ENCODE results near the gene MRFAP1L1.

DNA sequence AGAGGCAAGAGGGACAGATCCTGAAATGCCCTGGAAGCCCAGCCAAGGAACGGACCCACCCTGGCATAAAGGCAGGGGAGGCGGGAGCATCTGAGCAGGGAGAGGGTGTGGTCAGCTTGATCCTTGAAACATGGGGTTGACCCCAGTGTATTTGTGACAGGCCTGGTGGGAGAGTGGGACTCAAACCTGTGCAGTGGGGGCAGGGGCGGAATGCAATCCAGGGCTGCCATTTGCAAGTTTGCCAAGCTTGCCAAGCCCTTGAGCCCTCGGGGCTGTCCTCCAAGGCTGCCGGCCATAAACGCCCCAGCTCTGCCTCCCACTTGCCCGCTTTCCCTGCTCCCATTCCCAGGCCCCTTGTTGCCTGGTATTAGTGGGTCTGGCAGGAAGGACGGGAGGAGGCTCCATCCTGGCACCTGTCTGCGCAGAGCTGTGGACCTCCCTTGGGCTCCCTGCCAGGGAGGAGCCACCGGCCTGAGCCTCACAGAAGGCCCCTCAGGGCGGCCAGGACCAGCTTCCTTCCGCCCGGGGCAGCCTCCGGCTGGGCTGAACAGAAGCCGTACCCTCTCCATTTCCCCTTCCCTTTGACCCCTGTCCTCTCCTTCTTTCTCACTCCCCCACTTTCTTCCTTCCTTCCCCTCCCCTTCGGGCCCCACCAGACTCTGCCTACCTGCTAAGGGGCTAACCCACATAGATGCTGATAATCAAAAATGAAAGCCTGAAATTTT lies 15.3 kb downstream of the MRFAP1L1 start:
- no peak for TF ChIP-seq POLR2AphosphoS5 (IDR thresholded peaks at IDR 0.05)
- TF ChIP-seq, protein P1, sequence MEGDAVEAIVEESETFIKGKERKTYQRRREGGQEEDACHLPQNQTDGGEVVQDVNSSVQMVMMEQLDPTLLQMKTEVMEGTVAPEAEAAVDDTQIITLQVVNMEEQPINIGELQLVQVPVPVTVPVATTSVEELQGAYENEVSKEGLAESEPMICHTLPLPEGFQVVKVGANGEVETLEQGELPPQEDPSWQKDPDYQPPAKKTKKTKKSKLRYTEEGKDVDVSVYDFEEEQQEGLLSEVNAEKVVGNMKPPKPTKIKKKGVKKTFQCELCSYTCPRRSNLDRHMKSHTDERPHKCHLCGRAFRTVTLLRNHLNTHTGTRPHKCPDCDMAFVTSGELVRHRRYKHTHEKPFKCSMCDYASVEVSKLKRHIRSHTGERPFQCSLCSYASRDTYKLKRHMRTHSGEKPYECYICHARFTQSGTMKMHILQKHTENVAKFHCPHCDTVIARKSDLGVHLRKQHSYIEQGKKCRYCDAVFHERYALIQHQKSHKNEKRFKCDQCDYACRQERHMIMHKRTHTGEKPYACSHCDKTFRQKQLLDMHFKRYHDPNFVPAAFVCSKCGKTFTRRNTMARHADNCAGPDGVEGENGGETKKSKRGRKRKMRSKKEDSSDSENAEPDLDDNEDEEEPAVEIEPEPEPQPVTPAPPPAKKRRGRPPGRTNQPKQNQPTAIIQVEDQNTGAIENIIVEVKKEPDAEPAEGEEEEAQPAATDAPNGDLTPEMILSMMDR (IDR thresholded peaks at IDR 0.05): no peak

Data from sigmoid colon (tissue), 4 donors.